ENCODE results near the gene PPDPF. TPM values are rescaled to one million over a fixed set of nuclear protein-coding genes. Genes with fewer than 3 reads are reported as not detected.

Gene PPDPF
- total and polyA plus RNA-seq, 2 donors (not counting 1 experiment from before 2014, with no cell fraction given) = 34.0 to 58.0 TPM

GRCh38 chr20:63482021-63482587 is 38.5 kb upstream of the PPDPF start:
- no peak overlapping the region for H3K27ac ChIP-seq (ENCODE audit: insufficient read depth, low read length)
- no peaks in the 10 kb centered on the region for H4K20me1 ChIP-seq (ENCODE audit: control insufficient read depth, extremely low read depth, insufficient read depth, low read length)
- TF ChIP-seq, protein P1, sequence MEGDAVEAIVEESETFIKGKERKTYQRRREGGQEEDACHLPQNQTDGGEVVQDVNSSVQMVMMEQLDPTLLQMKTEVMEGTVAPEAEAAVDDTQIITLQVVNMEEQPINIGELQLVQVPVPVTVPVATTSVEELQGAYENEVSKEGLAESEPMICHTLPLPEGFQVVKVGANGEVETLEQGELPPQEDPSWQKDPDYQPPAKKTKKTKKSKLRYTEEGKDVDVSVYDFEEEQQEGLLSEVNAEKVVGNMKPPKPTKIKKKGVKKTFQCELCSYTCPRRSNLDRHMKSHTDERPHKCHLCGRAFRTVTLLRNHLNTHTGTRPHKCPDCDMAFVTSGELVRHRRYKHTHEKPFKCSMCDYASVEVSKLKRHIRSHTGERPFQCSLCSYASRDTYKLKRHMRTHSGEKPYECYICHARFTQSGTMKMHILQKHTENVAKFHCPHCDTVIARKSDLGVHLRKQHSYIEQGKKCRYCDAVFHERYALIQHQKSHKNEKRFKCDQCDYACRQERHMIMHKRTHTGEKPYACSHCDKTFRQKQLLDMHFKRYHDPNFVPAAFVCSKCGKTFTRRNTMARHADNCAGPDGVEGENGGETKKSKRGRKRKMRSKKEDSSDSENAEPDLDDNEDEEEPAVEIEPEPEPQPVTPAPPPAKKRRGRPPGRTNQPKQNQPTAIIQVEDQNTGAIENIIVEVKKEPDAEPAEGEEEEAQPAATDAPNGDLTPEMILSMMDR (conservative IDR thresholded peaks at IDR 0.05 in 1 of 2, IDR thresholded peaks at IDR 0.05 in 1 of 2; ENCODE audit: low read depth in 1 of 2, low read length in 2 of 2) = no peak
- no peak for TF ChIP-seq EZH2 (IDR thresholded peaks at IDR 0.05; ENCODE audit: low read length, missing control alignments)
- H3K4me1 ChIP-seq (ENCODE audit: control insufficient read depth, extremely low read depth, insufficient read depth, low read length) = no peaks in the 10 kb centered on the region
- H3K36me3 ChIP-seq (ENCODE audit: control insufficient read depth, insufficient read depth, low read length) = no peaks in the 10 kb centered on the region
- DNase-seq (ENCODE audit: low read depth in 2 of 2) = no peak
- no peaks in the 10 kb centered on the region for H3K79me2 ChIP-seq (ENCODE audit: control insufficient read depth, insufficient read depth, low read length)
- H3K9ac ChIP-seq (ENCODE audit: insufficient read depth, low read length) = no peak overlapping the region
- H3K4me3 ChIP-seq (replicated peaks in 1 of 4; ENCODE audit: control extremely low read depth in 1 of 4, insufficient read depth in 1 of 4, low read depth in 3 of 4, low read length in 4 of 4) = no peak overlapping the region
- no peak overlapping the region for H3K4me2 ChIP-seq (ENCODE audit: extremely low read depth, insufficient read depth, low read length)
- no peaks in the 10 kb centered on the region for H3K27me3 ChIP-seq (ENCODE audit: control insufficient read depth, insufficient read depth, low read length)
- no peak overlapping the region for H2AFZ ChIP-seq (ENCODE audit: low read length)
- no peaks in the 10 kb centered on the region for H3K9me3 ChIP-seq (ENCODE audit: control insufficient read depth, insufficient read depth, low read depth, low read length)

DNA sequence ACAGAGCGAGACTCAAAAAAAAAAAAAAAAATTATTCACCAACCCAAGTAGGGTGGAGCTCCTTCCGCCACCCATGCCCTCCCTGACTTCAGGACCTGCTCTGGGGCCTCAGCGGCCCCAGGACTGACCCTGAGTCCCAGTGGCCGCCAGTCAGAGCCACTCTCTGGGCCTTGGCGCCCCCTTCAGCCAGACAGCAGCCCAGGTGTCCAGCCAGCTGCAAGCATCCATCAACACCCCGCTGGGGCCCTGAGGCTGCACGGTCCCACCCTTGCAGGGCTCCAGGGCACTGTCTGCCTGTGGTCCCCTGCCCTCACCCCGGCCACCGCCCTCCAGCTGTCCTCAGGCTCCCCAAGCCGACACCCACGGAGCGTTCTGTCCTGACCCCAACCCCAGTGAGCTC is 36.7 kb upstream of the PPDPF start:
- Histone ChIP-seq H2AFZ (ENCODE audit: low read length) (no peak overlapping the region), H3K9me3 (ENCODE audit: control insufficient read depth, insufficient read depth, low read depth, low read length) (no peaks in the 10 kb centered on the region), H3K27me3 (ENCODE audit: control insufficient read depth, insufficient read depth, low read length) (peaks cover 6% of the 10 kb centered on the region), H3K9ac (ENCODE audit: insufficient read depth, low read length) (no peak overlapping the region), H3K4me1 (ENCODE audit: control insufficient read depth, extremely low read depth, insufficient read depth, low read length) (no peaks in the 10 kb centered on the region), H3K4me3 (replicated peaks in 1 of 4; ENCODE audit: control extremely low read depth in 1 of 4, insufficient read depth in 1 of 4, low read depth in 3 of 4, low read length in 4 of 4) (no peak overlapping the region), H4K20me1 (ENCODE audit: control insufficient read depth, extremely low read depth, insufficient read depth, low read length) (no peaks in the 10 kb centered on the region), H3K79me2 (ENCODE audit: control insufficient read depth, insufficient read depth, low read length) (no peaks in the 10 kb centered on the region), H3K36me3 (ENCODE audit: control insufficient read depth, insufficient read depth, low read length) (no peaks in the 10 kb centered on the region), H3K4me2 (ENCODE audit: extremely low read depth, insufficient read depth, low read length) (no peak overlapping the region), H3K27ac (ENCODE audit: insufficient read depth, low read length) (no peak overlapping the region)
- TF ChIP-seq, protein P1 (conservative IDR thresholded peaks at IDR 0.05 in 1 of 2, IDR thresholded peaks at IDR 0.05 in 1 of 2; ENCODE audit: low read depth in 1 of 2, low read length in 2 of 2) = no peak
- no peak for TF ChIP-seq EZH2 (IDR thresholded peaks at IDR 0.05; ENCODE audit: low read length, missing control alignments)
- no peak for DNase-seq (ENCODE audit: low read depth in 2 of 2)

- H3K4me2 ChIP-seq (ENCODE audit: extremely low read depth, insufficient read depth, low read length) = no peak overlapping the region
- no peak for DNase-seq (ENCODE audit: low read depth in 2 of 2)
- H2AFZ ChIP-seq (ENCODE audit: low read length) = no peak overlapping the region
- no peaks in the 10 kb centered on the region for H3K4me1 ChIP-seq (ENCODE audit: control insufficient read depth, extremely low read depth, insufficient read depth, low read length)
- H4K20me1 ChIP-seq (ENCODE audit: control insufficient read depth, extremely low read depth, insufficient read depth, low read length) = no peaks in the 10 kb centered on the region
- H3K36me3 ChIP-seq (ENCODE audit: control insufficient read depth, insufficient read depth, low read length) = no peaks in the 10 kb centered on the region
- H3K4me3 ChIP-seq (replicated peaks in 1 of 4; ENCODE audit: control extremely low read depth in 1 of 4, insufficient read depth in 1 of 4, low read depth in 3 of 4, low read length in 4 of 4) = no peak overlapping the region
- no peak for TF ChIP-seq EZH2 (IDR thresholded peaks at IDR 0.05; ENCODE audit: low read length, missing control alignments)
- TF ChIP-seq, protein P1 (conservative IDR thresholded peaks at IDR 0.05 in 1 of 2, IDR thresholded peaks at IDR 0.05 in 1 of 2; ENCODE audit: low read depth in 1 of 2, low read length in 2 of 2) = no peak
- no peak overlapping the region for H3K27ac ChIP-seq (ENCODE audit: insufficient read depth, low read length)
- no peaks in the 10 kb centered on the region for H3K9me3 ChIP-seq (ENCODE audit: control insufficient read depth, insufficient read depth, low read depth, low read length)
- H3K27me3 ChIP-seq (ENCODE audit: control insufficient read depth, insufficient read depth, low read length) = peaks cover 7% of the 10 kb centered on the region
- H3K9ac ChIP-seq (ENCODE audit: insufficient read depth, low read length) = no peak overlapping the region
- no peaks in the 10 kb centered on the region for H3K79me2 ChIP-seq (ENCODE audit: control insufficient read depth, insufficient read depth, low read length)
Observed at GRCh38 chr20:63484236-63484635, 36.3 kb upstream of the PPDPF start.
